ENCODE data around the gene RUSC1.
A peak's percentile ranks its signal among the peaks of the same experiment; 100 is the strongest.
"Not testable (repeated sequence)": the region's sequence is repeated elsewhere in the genome, so short reads cannot be mapped to it uniquely, and the experiment has no call there.

The RUSC1 gene

DNA sequence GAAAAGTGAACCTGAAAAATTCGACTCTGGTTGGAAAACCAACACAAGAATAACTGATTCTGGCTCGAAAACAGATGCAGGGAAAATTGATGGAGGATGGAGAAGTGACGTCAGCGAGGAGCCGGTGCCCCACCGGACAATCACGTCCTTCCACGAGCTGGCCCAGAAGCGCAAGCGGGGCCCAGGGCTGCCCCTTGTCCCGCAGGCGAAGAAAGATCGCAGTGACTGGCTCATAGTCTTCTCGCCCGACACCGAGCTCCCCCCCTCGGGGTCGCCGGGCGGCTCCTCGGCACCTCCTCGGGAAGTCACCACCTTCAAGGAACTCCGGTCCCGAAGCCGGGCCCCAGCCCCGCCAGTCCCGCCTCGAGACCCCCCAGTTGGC is 1.9 kb downstream of the RUSC1 start:
- H3K4me1 ChIP-seq = peaks cover 73% of the 10 kb centered on the region
- peak overlapping the region; percentile 78 for H3K9ac ChIP-seq

DNA sequence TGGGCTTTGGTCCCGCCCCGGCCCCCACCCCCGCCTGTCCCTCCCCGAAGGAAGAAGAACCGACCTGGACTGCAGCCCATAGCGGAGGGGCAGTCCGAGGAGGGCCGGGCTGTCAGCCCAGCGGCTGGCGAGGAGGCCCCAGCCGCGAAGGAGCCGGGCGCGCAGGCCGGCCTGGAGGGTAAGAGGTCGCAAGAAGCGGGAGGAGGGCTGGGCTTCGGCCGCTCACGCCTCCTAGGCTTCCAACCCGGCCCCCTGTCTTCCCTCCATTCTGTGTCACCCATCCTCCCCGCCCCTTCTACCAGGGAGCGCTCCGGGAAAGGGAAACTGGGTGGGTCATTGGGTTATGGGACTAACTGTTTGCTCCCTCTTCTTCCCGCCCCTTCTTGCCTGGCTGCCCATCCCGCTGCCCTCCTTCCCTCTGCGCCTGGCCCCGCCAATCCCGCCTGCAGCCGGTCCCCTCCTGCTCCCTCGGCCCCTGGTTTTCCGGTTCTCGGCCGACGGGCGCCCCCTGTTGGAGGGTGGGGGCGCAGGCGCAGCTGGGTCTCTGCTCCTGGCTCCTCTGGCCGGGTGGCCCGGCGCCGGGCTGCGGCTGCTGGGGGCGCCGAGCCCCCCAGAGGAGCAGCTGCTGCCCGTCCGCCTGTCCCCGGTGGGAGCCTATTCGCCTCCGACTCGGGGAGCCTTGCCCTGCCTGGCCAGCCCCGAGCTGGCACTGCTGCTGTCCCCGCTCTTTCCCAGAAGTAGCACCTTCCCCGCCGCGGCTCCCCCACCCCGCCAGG is 2.4 kb downstream of the RUSC1 start:
- Histone ChIP-seq H3K4me1 (peaks cover 77% of the 10 kb centered on the region), H3K9me3 (no peaks in the 10 kb centered on the region), H3K27me3 (no peaks in the 10 kb centered on the region), H3K9ac (peak overlapping the region; percentile 78), H4K20me1 (peaks cover 57% of the 10 kb centered on the region), H3K36me3 (peaks cover 43% of the 10 kb centered on the region), H3K4me3 (peak overlapping the region; percentile 86), H3K4me2 (peak overlapping the region; percentile 94), H3K27ac (0 out of 2 replicates have a peak overlapping the region, but pooled peaks have one; percentile 46)
- no peak for TF ChIP-seq Cebpa-rat (IDR thresholded peaks at IDR 0.05)

More for the DNA sequence above, 1.9 kb downstream of the RUSC1 start:
- Histone ChIP-seq H3K36me3 (peaks cover 43% of the 10 kb centered on the region), H3K27ac (no peak overlapping the region), H3K9me3 (no peaks in the 10 kb centered on the region), H3K4me3 (peak overlapping the region; percentile 86), H3K4me2 (peak overlapping the region; percentile 94), H4K20me1 (peaks cover 52% of the 10 kb centered on the region), H3K27me3 (no peaks in the 10 kb centered on the region)
- TF ChIP-seq Cebpa-rat (IDR thresholded peaks at IDR 0.05) = no peak

DNA sequence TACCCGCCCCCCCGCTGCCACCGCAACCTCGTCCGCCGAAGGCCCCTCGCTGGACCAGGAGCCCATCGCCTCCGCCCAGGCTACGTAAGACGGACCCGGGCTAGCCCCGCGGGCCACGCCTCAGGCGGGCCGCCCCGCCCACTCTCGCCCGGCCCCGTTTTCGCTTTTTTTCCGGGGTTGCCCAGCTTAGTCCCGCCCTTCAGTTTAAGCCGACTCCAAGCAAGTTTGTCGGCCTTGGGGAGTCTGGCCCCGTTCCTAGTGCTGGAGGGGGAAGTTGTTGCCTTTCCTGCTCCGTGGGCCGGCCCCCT is 3.0 kb downstream of the RUSC1 start:
- no peaks in the 10 kb centered on the region for H3K27me3 ChIP-seq
- no peaks in the 10 kb centered on the region for H3K9me3 ChIP-seq
- peak overlapping the region; percentile 79 for H3K27ac ChIP-seq
- peaks cover 52% of the 10 kb centered on the region for H4K20me1 ChIP-seq
- H3K4me2 ChIP-seq = peak overlapping the region; percentile 94
- peak overlapping the region; percentile 78 for H3K9ac ChIP-seq
- TF ChIP-seq Cebpa-rat (IDR thresholded peaks at IDR 0.05) = no peak
- H3K4me3 ChIP-seq = peak overlapping the region; percentile 86
- H3K36me3 ChIP-seq = peaks cover 43% of the 10 kb centered on the region
- H3K4me1 ChIP-seq = peaks cover 71% of the 10 kb centered on the region

DNA sequence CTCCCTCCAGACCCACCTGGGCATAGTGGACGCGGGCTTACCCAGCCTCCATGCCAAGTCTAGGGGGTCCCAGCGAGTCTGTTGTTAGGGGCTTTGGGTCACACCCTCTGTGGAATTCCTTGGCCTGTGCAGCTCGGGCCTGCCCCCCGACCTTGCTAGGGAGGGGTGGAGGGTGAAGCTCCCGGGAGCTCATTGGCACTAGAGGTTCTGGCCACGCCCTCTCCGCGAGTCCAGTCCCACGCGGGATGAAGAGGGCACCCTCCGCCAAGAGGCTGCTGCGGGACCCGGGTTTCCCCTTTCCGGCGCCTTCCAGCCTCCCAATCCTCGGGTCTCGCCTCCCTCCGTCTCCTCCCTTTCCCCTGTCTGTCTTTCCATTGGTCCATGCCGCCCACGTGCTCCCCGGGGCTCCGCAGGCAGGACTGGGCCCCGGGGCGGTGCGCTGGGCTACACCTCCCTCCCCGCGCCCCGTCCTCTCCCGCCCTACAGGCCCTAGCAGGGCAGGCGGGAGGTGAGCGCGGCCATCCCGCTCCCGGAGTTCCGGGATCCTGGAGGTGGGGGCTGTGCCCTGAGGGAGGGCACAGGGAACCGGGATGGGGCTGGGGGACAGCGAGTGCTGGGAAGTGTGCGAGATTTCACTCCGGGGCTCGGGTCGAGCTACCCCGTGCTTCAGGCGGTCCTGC is 3.5 kb downstream of the RUSC1 start:
- peak overlapping the region; percentile 86 for H3K4me3 ChIP-seq
- H3K27me3 ChIP-seq = no peaks in the 10 kb centered on the region
- peaks cover 42% of the 10 kb centered on the region for H3K36me3 ChIP-seq
- peak overlapping the region; percentile 78 for H3K9ac ChIP-seq
- no peaks in the 10 kb centered on the region for H3K9me3 ChIP-seq
- peaks cover 66% of the 10 kb centered on the region for H3K4me1 ChIP-seq
- H4K20me1 ChIP-seq = peaks cover 50% of the 10 kb centered on the region
- peak overlapping the region; percentile 79 for H3K27ac ChIP-seq
- peak overlapping the region; percentile 94 for H3K4me2 ChIP-seq
- no peak for TF ChIP-seq Cebpa-rat (IDR thresholded peaks at IDR 0.05)

DNA sequence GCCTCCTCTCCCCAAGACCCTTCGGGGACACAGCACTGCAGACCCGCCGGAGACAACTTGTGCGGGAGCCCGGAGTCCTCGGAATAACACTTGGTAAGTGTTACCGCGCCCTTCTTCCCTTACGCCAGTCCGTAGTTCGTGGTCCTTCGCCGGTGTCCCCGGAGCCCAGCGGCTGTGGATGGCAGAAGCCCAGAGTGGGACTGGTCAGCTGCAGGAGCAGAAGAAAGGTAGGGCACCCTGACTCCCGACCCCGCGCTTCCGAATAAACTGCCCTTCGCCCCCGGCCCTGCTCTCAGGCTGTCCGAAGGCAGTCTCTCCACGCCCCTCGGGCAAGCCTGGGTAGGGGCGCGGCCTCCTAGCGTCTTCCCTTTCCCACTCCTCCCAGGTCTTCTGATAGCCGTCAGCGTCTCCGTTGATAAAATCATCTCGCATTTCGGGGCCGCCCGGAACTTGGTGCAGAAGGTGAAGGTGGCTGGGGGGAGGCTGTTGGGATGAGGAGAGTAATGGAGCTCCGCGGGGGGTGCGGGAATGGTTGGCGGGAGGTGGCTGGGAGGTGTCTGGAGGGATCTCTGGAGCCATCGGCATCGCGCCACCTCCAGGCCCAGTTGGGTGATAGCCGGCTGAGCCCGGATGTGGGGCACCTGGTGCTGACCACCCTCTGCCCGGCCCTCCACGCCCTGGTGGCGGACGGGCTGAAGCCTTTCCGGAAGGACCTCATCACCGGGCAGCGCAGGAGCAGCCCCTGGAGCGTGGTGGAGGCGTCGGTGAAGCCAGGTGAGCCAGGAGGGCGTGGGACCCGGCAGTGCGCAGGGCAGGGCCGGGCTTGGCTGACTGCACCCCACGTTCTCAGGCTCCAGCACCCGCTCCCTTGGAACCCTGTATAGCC is 4.3 kb downstream of the RUSC1 start:
- peaks cover 39% of the 10 kb centered on the region for H3K36me3 ChIP-seq
- TF ChIP-seq Cebpa-rat (IDR thresholded peaks at IDR 0.05) = no peak
- peak overlapping the region; percentile 79 for H3K27ac ChIP-seq

DNA sequence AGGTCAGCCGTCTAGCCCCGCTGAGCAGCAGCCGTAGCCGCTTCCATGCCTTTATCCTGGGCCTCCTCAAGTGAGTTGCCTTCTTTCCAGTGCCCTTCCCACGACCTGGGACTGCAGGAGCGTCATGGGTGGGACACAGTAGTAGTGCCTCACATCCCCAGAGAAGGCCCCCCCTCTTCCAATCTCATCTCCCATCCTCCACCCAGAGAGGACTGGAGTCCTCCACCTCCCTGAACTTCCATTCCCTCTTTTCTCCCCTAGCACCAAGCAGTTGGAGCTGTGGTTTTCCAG is 4.9 kb downstream of the RUSC1 start:
- Histone ChIP-seq H4K20me1 (peaks cover 48% of the 10 kb centered on the region), H3K9ac (peak overlapping the region; percentile 78; the same call in 1 of the 2 replicates), H3K27me3 (no peaks in the 10 kb centered on the region), H3K4me3 (peak overlapping the region; percentile 86), H3K9me3 (no peaks in the 10 kb centered on the region), H3K4me2 (peak overlapping the region; percentile 94), H3K4me1 (peaks cover 53% of the 10 kb centered on the region), H3K36me3 (peaks cover 39% of the 10 kb centered on the region), H3K27ac (no peak overlapping the region)
- no peak for TF ChIP-seq Cebpa-rat (IDR thresholded peaks at IDR 0.05)

More for the DNA sequence above, 4.3 kb downstream of the RUSC1 start:
- Histone ChIP-seq H3K4me1 (peaks cover 59% of the 10 kb centered on the region), H3K27me3 (no peaks in the 10 kb centered on the region), H4K20me1 (peaks cover 50% of the 10 kb centered on the region), H3K9me3 (no peaks in the 10 kb centered on the region), H3K9ac (peak overlapping the region; percentile 78), H3K4me2 (peak overlapping the region; percentile 94), H3K4me3 (peak overlapping the region; percentile 86)

DNA sequence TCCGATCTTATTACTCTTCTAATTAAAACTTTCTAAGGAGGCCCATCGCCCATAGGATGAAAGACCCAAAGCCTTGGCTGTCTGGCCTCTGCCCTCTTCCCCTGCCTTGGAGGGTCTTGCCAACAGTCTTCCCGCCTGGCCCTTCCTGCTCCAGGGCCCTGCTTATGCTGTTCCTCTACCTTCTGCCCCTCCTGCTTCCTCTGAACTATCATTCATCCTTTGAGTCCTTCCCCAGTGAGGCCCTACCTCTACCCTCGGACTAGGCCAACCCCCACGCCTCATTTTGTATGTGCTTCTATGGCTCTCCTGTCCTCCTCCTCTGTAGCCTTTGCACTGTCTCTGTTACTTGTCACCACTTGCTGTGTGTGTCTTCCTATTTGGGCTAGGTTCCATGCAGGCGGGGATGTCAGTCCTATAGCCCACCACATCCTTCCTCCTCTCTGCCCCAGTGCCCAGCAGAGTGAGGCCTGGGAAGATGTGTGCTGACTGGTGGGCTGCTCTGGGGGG is 5.4 kb downstream of the RUSC1 start:
- Histone ChIP-seq H3K9me3 (no peaks in the 10 kb centered on the region), H3K27ac (no peak overlapping the region), H3K27me3 (no peaks in the 10 kb centered on the region), H4K20me1 (peaks cover 44% of the 10 kb centered on the region), H3K9ac (peak overlapping the region; percentile 7), H3K4me1 (peaks cover 47% of the 10 kb centered on the region), H3K4me3 (no peak overlapping the region), H3K4me2 (peak overlapping the region; percentile 94), H3K36me3 (peaks cover 43% of the 10 kb centered on the region)
- TF ChIP-seq Cebpa-rat (IDR thresholded peaks at IDR 0.05) = no peak

DNA sequence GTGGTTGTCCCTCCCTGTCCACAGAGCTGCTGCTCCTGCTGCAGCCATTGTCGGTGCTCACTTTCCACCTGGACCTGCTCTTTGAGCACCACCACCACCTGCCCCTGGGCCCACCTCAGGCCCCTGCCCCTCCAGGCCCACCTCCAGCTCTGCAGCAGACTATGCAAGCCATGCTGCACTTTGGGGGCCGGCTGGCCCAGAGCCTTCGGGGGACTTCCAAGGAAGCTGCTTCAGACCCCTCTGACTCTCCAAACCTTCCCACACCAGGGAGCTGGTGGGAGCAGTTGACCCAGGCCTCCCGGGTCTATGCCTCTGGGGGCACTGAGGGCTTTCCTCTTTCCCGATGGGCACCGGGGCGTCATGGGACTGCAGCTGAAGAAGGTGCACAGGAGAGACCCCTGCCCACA is 5.9 kb downstream of the RUSC1 start:
- Histone ChIP-seq H3K27me3 (no peaks in the 10 kb centered on the region), H3K4me1 (peaks cover 42% of the 10 kb centered on the region), H3K27ac (peak overlapping the region; percentile 18; the same call in 1 of the 2 replicates), H3K9ac (peak overlapping the region; percentile 7; the same call in 1 of the 2 replicates), H3K4me2 (peak overlapping the region; percentile 94), H4K20me1 (peaks cover 42% of the 10 kb centered on the region), H3K9me3 (no peaks in the 10 kb centered on the region), H3K4me3 (no peak overlapping the region), H3K36me3 (peaks cover 49% of the 10 kb centered on the region)
- no peak for TF ChIP-seq Cebpa-rat (IDR thresholded peaks at IDR 0.05)

DNA sequence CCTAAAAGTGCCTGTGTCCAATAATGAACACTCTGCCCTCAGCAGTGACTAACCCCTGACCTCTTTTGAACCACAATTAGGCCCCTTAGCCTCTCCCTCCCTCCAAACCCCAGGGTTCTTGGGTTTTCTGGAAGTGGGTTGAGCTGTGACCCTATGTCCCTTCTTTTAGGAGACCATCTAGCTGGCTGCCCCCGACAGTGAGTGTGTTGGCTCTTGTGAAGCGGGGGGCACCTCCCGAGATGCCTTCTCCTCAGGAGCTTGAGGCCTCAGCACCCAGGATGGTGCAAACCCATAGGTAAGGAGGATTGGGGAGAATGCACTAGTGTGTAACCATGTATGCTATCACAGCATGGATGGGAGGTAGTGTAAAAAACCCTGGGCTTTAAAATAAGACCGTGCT is 7.3 kb downstream of the RUSC1 start:
- Histone ChIP-seq H3K36me3 (peaks cover 60% of the 10 kb centered on the region), H3K4me3 (no peak overlapping the region), H3K27me3 (no peaks in the 10 kb centered on the region), H3K27ac (no peak overlapping the region), H3K9ac (peak overlapping the region; percentile 15; the same call in 1 of the 2 replicates), H3K4me2 (no peak overlapping the region), H3K4me1 (peaks cover 32% of the 10 kb centered on the region), H3K9me3 (no peaks in the 10 kb centered on the region), H4K20me1 (peaks cover 34% of the 10 kb centered on the region)
- no peak for TF ChIP-seq Cebpa-rat (IDR thresholded peaks at IDR 0.05)

DNA sequence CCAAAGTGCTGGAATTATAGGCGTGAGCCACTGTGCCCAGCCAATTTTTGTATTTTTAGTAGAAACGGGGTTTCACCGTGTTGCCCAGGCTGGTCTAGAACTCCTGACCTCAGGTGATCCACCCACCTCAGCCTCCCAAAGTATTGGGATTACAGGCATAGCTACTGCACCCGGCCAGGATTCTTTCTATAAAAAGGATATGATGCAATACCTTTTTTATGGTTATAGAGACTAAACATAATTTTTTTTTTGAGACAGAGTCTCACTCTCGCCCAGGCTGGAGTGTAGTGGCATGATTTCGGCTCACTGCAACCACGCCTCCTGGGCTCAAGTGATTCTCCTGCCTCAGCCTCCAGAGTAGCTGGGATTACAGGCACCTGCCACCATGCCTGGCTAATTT is 8.2 kb downstream of the RUSC1 start:
- Histone ChIP-seq H3K36me3 (peaks cover 68% of the 10 kb centered on the region), H4K20me1 (peaks cover 34% of the 10 kb centered on the region), H3K4me1 (peaks cover 32% of the 10 kb centered on the region)
- H3K9me3 ChIP-seq, H3K4me2 ChIP-seq, H3K27ac ChIP-seq, H3K4me3 ChIP-seq, H3K27me3 ChIP-seq, H3K9ac ChIP-seq: not testable (repeated sequence)

Measured in BLaER1 (cell line).